Measurements from ENCODE around the gene ATG10.

DNA sequence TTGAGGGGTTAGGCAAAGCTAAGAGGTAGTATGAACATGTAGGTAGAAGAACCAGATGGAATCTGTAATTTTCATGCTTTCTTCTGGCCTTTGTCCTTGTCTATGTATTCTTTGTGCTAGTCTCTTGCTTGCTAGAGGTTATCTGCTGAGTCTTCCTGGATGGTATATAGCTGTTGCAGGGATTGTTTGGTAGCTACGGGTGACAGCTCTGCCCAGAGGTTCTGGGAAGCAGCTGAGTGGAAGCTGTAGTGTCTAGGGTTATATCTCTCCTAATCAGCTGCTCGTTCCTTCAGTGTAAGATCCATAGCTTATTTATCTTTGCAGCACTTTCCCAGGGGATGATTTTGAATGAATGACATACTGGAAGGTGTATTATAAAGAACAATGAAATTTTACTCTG lies 100.3 kb downstream of the ATG10 start:
- TF ChIP-seq, protein P1, sequence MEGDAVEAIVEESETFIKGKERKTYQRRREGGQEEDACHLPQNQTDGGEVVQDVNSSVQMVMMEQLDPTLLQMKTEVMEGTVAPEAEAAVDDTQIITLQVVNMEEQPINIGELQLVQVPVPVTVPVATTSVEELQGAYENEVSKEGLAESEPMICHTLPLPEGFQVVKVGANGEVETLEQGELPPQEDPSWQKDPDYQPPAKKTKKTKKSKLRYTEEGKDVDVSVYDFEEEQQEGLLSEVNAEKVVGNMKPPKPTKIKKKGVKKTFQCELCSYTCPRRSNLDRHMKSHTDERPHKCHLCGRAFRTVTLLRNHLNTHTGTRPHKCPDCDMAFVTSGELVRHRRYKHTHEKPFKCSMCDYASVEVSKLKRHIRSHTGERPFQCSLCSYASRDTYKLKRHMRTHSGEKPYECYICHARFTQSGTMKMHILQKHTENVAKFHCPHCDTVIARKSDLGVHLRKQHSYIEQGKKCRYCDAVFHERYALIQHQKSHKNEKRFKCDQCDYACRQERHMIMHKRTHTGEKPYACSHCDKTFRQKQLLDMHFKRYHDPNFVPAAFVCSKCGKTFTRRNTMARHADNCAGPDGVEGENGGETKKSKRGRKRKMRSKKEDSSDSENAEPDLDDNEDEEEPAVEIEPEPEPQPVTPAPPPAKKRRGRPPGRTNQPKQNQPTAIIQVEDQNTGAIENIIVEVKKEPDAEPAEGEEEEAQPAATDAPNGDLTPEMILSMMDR (IDR thresholded peaks at IDR 0.05; ENCODE audit: borderline replicate concordance, extremely low read depth, low read length, poor library complexity, severe bottlenecking), result no peak
- TF ChIP-seq EZH2 (IDR thresholded peaks at IDR 0.05; ENCODE audit: borderline replicate concordance, low read depth, low read length, severe bottlenecking), result no peak
